ENCODE data around the gene CCDC83.
"Not testable (repeated sequence)": the region's sequence is repeated elsewhere in the genome, so short reads cannot be mapped to it uniquely, and the experiment has no call there.

CCDC83 gene

DNA sequence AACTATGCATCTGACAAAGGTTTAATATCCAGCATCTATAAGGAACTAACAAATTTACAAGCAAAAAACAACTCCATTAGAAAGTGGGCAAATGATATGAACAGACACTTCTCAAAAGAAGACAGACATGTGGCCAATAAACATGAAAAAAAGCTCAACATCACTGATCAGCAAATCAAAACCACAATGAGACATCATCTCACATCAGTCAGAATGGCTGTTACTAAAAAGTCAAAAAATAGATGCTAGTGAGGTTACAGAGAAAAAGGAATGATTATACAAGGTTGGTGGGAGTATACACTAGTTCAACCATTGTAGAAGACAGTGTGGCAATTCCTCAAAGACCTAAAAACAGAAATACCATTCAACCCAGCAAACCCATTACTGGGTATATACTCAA lies 14.3 kb upstream of the CCDC83 start:
- DNase-seq: not testable (repeated sequence)

DNA sequence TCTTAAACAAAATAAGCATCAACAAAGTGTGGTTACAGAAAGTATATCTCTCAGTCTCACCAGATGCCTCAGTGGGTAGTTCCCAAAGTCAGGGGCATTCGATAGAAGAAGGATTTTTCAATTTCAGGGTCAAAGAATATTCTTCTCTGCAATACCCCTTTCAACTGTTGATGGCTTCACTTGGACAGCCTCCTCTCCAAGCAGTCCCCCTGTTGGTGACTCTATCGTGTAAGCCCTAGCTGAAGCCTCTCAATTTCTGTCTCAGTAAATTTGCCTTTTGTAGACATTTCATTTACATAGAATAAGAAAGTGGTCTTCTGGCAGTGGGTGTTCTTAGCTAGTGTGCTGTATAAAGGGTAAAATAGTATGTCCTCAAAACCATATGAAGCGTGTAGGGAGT lies 11.3 kb upstream of the CCDC83 start:
- DNase-seq: no peak

DNA sequence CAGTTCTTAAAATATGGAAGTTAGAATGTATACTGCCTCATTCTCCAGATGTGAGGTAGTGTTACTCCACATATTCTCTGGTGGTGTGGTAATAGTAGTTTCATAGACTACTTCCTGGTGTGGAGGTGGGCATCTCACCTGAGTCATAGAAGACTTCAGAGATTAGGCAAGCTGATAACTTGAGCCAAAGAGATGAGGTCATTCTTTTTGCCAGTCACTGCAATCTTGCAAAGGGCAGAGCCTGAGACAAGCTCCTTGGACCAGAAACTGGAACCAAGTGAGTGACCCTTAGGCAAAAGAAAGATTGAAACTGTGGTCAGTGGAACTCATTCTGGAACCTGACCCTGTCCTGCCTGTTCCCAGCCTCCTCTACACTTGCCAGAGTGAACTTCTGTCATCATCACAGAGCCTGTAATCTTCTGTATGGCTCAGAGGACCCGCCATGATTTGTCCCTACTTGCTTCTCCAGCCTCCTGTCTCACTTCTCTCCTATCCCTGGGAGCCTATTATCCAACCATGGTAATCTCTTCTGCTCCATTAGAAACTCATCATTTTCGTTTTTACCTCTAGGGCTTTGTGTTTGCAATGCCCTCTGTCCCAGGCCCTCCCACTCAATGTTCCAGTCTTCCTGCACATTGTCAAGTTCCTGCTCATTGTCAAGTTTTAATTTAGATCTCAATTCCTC lies 10.6 kb upstream of the CCDC83 start:
- DNase-seq: no peak

DNA sequence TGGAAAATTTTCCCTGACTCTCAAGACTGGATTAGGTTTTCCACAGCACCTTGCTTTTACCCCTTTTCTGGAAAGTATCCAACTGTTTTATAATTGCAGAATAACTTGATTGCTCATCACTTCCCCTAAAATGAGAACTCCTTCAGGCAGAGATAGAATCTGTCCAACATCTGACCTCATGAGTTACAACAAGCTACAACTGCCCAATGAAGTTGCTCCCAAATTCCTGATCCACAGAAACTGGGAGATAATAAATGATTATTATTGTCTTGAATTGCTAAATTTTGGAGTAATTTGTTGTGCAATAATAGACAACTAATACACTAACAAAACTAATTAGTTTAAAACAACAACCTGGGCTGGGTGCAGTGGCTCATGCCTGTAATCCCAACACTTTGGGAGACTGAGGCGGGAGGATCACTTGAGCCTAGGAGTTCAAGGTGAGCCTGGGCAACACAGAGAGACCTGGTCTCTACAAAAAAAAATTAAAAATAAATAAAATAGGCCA lies 10.0 kb upstream of the CCDC83 start:
- no peak for DNase-seq

DNA sequence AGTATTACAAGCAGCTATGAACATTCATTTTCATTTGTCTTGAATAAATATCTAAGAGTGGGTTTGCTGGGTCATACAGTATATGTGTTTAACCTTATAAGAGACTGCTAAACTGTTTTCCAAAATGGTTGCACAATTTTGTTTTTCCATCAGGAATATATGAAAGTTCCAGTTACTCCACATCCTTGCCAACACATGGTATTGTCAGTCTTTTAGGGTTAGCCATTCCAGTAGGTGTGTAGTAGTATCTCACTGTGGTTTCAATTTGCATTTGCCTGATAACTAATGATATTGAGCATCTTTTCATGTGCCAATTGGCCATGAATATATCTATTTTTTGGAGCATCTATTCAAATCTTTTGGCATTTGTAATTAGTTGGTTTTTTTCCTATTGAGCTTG lies 7.7 kb upstream of the CCDC83 start:
- no peak for DNase-seq

DNA sequence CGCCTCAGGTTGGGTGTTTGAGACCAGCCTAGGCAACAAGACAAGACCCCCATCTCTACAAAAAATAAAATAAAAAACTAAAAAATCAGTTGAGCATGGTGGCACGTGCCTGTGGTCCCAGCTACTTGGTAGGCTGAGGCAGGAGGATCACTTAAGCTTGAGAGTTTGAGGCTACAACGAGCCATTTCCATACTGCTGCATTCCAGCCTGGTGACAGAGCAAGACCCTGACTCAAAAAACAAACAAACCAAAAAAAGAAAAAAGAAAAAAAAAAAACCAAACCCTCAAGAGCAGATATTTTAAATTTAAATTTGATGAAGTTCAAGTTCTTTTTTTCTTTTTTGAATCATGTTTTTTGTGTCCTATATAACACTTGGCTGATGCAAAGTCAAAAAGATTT lies 7.2 kb upstream of the CCDC83 start:
- DNase-seq: no peak

DNA sequence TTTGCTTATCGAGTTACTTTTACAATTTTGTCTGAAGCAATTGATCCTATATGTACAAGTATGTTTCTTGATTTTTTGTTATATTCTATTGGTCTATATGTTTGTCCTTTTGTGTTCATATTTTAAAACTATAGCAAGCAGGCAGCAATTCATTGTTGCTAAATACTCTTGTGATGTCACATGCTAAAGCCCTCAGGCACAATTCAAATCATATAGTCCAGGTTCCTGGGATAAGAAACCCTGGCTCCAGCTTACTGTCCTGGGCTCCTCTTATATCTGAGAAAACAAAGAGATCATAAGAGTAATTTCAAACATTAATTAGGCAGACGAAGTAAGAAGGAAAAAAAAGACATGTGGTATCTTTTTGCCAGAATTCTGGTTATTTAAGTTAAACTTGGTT lies 6.6 kb upstream of the CCDC83 start:
- DNase-seq: no peak

DNA sequence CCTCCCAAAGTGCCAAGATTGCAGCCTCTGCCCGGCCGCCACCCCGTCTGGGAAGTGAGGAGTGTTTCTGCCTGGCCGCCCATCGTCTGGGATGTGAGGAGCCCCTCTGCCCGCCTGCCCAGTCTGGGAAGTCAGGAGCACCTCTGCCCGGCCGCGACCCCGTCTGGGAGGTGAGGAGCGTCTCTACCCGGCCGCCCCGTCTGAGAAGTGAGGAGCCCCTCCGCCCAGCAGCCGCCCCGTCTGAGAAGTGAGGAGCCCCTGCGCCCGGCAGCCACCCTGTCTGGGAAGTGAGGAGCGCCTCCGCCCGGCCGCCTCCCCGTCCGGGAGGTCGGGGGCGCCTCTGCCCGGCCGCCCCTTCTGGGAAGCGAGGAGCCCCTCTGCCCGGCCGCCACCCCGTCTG lies 2.4 kb upstream of the CCDC83 start:
- not testable (repeated sequence) for DNase-seq

DNA sequence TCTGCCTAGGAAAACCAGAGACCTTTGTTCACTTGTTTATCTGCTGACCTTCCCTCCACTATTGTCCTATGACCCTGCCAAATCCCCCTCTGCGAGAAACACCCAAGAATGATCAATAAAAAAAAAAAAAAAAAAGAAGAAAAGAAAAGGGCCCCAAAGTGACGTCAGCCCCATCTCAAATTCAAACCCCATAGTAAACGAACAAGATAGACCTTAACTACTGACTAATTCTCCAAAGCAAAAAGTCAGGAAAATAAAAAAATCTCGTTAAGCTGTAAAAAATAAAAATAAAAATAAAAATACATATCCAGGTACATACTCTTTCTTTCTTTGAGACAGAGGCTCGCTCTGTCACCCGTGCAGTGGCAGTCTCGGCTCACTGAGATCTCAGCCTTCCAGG lies 1.6 kb upstream of the CCDC83 start:
- DNase-seq: not testable (repeated sequence)

DNA sequence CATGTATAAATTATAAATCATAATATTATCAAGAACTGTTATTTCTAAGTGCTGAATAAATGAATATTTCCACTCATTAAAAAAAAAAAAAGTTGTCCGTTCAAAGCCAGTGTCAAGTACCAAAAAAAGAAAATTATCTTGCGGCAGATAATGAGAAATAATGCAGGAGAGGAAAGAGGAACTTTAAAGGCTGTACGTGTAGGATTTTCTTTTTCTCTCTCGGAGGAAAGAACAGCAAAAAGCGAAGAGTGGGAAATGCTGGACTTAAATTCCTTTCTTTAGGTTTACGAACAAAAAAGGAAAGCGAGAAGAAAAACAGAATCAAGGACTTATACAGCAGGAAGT lies 999 bp upstream of the CCDC83 start:
- DNase-seq: no peak

DNA sequence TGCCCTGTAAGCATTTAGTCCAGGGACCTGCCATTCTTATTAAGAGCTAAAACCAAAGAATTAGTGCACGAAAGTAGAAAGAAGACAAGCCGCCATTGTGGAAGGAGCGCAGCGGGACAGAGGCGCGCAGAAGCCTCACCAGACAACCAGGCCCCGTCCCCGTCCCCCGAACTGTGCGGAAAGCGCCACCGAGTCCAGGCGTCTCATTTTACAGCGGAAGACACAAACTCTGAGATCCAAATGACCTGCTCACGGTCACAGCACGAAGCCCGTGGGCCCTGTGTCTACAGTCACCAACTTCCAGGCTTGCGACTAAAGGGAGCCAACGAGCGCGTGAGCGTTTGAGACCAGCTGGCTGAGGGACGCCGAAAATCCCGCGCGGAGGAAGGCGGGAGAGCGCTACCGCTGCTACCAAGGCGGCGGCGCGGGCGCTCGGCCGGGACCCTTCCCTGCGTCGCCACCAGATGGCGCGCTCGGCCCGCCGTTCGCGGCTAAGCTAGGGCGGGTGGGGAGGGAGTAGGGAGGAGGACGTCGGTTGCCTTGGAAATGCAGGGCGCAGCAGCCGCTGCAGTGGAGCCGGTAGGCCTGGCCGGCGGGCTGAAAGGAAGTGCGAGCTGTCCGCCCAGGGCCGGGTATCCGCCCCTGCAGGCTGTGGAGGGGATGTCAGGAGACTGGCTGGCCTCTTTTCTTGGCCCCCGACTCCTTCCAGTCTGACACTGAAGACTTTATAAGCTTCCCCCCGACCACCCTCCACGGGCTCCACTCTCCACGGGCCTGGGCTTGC lies 434 bp upstream of the CCDC83 start:
- DNase-seq: peak; percentile 71 to 87

DNA sequence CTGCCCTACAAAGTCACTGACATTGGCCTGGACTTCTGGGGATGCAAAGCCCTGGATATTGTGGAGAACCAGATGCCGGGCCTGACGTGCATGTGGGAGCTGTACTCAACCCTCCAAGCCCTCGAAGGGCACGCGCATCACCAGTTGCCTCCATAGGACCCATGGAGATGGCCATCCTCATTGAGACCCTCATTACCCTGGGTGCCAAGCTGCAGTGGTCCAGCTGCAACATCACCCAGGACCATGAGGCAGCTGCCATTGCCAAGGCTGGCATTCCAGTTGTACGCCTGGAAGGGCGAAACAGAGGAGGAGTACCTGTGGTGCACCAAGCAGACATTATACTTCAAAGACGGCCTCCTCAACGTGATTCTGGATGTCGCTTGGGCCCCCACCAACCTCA lies 1.9 kb downstream of the CCDC83 start:
- no peak for DNase-seq

DNA sequence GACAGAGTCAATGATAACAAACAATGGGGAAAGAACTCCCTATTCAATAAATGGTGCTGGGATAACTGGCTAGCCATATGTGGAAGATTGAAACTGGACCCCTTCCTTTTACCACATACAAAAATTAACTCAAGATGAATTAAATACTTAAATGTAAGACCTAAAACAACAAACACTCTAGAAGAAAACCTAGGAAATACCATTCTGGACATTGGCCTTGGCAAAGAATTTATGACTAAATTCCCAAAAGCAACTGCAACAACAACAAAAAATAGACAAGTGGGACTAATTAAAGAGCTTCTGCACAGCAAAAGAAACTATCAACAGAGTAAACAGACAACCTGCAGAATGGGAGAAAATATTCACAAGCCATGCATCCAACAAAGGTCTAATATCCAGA lies 4.4 kb downstream of the CCDC83 start:
- DNase-seq: not testable (repeated sequence)

DNA sequence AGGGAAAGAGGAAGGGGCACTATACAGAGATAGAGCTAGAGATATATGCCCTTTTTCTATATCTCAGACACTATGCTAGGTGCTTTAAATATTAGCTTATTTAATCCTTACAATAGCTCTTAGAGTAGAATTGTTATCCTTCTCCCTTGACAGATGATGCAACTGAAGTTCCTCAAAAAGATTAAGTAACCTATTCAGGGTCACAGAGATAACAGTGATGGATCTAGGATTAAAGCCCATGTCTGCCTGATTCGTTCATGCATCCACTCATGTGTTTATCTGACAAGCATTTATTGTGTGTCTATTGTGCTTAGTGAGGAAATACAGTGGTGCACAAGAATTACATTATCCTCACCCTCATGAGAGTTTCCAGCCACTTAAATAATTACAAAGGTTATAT lies 8.7 kb downstream of the CCDC83 start:
- DNase-seq: no peak

DNA sequence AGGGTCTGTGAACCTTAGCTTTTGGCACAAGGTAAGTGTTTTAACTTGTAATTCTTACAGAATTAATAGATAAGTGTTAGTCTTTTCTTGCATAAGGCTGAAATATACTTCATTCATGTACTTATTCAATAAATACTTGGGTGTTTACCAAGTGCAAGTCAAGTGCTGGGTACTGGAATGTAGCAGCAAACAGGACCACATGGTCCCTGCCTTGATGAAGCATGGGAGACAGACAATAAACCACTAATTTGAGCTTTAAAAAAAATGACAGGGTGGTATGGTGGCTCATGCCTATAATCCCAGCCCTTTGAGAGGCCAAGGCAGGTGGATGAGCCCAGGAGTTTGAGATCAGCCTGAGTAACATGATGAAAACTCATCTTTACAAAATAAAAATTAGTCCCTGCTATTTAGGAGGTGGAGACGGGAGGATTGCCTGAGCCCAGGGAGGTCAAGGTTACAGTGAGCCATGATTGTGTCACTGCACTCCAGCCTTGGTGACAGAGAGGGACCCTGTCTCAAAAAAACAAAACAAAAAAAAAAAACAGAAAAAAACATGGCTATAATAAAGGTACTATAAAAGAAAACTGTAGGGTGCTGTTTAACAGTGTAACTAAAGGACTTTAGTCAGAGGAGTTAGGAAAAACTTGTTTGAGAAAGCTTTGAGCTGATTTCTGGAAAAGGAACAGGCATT lies 11.1 kb downstream of the CCDC83 start:
- no peak for DNase-seq

DNA sequence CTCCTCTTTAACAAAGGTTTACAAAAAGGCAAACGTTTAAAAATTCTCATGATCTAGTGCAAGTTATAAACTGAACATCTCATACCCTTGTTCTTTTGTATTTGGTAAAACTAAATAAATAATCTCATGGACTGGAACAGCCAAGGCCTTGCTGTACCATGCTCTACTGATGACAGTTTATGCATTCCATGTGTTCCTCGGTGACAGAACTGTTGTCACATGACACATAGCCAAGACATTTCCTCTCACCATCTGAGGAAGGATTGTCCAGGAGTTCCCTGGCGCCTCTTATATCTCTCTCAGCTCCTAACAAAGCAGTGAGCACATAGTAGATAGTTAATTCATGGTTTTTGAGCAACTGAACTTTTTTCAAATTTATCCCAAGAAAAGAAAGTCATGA lies 12.6 kb downstream of the CCDC83 start:
- DNase-seq: no peak

DNA sequence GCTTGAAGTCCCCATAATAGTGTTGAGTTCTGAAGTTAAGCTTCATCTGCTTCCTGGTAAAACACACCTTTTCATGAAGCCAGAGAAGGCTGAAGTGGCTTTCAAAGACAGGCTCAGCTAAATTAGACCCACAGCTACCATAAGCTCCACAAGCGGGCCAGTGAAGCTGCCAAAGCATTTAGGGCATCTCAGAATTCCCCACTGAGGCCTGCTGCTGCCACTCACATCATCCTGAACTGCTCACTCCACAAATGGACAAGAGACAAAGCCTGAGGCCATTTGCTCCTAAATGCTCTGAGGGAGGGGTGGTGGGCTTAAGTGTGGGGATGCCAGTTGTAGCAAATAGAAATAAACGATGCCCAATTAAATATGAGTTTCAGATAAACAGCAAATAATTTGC lies 14.6 kb downstream of the CCDC83 start:
- no peak for DNase-seq

DNA sequence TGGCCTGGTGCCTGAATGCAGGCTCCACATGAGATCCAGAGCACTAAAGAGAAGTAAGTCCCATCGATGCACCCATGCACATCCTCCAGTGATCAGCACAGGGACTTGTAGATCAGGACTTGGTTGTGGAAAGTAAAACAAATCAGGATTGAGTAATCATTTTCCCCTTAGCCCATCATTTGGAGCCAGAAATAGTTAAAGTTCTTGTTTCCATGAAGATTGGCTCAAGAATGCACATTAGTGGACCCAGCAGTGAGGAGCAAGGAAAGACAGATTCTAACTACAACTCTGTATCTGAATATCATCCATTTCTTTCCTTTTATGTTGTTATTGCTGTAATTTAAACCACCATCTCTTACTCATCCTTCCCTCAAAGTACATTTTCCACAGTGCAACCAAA lies 19.1 kb downstream of the CCDC83 start:
- no peak for DNase-seq

DNA sequence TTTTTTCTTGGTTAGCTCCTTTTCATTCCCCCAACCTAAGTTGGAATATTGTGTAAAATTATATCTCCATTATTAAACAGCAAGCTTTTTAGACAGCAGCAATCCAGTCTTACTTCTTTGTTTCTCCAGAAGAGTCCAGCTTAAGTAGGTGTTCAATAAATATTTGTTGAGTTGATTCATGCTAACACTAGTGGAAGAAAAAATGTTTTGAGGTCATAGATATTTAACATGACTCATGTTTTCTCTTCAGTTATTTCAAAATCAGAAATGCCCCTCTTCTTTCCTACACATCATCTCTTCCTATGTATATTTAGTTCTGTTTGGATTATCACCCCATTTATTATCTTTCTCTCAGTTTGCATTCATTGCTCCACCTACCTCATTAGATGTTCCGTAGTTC lies 20.3 kb downstream of the CCDC83 start:
- DNase-seq: no peak

DNA sequence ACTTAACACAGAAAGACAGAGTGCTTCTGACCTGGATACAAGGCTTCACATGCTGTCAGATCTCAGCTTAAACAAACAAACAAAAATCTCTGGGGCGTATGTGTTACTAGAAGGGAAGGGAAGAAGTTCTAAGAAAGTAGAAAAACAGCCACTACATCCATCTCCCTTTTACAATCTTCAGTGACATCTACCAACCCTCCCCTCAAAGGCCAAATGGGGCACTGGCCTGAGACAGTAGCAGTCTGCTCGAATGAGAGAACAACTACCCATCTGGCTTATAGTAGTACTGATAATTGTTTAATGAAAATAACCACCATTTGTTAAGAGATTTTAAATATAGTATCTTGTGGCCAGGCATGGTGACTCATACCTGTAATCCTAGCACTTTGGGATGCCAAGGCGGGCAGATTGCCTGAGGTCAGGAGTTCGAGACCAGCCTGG lies 29.4 kb downstream of the CCDC83 start:
- DNase-seq: no peak

DNA sequence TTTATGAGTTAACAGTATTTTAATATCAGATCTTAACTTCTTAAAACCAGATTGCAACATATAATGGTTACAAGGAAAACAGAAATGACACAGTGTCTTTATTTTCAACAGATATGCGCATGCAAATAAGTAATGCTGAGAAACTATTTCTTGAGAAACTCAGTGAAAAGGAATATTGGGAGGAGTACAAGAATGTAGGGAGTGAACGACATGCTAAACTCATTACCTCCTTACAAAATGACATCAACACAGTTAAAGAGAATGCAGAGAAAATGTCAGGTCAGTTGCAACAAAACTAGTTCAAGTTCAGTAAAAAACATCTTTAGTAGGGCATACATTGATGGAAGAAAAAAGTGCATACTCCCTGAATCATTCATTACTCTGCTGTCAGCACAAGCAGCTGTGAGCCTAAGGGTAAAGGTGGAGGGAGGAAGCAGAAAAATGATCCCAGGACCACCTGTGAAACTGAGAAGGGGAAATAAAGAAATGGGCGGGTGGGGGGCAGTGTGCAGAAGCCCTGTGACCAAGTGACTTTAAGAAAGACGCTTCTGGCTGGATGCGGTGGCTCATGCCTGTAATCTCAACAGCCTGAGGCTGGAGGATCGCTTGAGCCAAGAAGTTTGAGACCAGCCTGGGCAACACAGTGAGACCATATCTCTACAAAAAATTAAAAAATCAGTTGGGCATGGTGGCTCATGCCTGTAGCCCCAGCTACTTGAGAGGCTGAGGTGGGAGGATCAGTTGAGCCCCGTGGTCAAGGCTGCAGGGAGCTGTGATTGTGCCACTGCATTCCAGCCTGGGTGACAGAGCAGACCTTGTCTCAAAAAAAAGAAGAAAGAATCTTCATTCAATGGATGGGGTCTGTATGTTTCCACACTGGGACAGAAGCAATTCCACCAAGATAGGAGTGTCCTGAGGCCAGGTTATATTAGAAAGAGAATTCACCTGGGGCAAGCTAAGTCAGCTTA lies 31.2 kb downstream of the CCDC83 start:
- DNase-seq: no peak

DNA sequence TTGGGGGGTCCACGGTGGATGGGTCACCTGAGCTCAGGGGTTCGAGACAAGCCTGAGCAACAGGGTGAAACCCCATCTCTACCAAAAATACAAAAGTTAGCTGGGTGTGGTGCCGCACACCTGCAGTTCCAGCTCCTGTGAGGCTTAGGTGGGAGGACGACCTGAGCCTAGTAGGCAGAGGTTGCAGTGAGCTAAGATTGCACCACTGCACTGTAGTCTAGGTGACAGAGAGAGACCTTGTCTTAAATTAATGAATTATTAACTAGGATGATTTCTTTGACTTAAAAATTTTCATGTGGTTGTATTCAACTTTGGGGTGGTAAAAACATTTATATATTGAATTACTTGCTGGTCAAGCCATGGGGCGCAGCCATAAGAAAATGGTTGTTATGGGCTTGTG lies 33.9 kb downstream of the CCDC83 start:
- DNase-seq: no peak
